Thyroid gland (tissue), 4 donors: Measurements from ENCODE around the gene AANAT.

ENCODE experiments used
- CTCF ChIP-seq, 6 experiments: fragments of 200-600 bp in 3 of 6; fragments of 450-650 bp in 3 of 6; sonication (generic) in 3 of 6; IDR thresholded peaks; one replicate each; pipeline ENCODE4 v1.5.1; 2016 to 2019; ENCODE audit warnings: antibody characterized with exemption in 6 of 6, mild to moderate bottlenecking in 2 of 6, inconsistent platforms in 1 of 6, moderate library complexity in 1 of 6
- POLR2A ChIP-seq, 2 donors: fragments of 450-650 bp; IDR thresholded peaks; one replicate each; pipeline ENCODE4 v1.6.1; 2017; ENCODE audit warnings: antibody characterized with exemption in 2 of 2, mild to moderate bottlenecking in 2 of 2, moderate library complexity in 1 of 2

- TF ChIP-seq POLR2A (IDR thresholded peaks at IDR 0.05): peak; percentile 49 to 86
- peak in 2 of 6 experiments; percentile 13 to 36 for TF ChIP-seq CTCF (IDR thresholded peaks at IDR 0.05)
Observed at GRCh38 chr17:76452660-76453430, 14.6 kb upstream of the AANAT start, which contains the start of gene UBE2O.
